IPS DF 4.7 (cell line): Measurements from ENCODE around the gene DBH.

ENCODE experiments used
- DNase-seq: peaks from one replicate; pipeline ENCODE4 v3.0.0-alpha.2; 2013; ENCODE audit warnings: low spot score; ENCODE audit errors: extremely low read depth

The DBH gene

DNA sequence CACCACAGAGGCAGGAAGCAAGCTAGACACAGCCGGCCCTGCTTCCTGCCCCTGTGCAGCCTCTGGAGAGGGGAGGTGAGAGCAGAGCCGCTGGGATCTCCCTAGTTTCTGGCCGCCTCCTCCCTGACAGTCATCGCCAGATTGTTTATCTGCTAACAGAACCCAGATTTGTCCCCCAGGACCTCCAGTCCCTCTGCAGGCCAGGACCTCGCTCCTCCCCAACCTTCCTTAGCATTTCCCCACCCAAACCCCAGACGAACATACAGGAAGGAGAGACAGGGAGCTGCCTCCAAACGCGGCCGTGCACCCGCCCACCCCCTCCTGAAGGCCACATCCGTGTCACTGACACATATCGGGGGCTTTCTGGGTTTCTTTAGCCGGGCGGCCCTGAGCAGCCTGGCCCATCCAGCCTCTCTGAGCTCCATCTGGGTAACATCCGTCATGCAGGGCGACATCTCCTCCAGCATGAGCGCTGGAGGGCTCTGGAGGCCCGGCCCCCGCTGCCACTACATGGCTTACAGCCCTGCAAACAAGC, 47.5 kb downstream of the DBH start:
- no peak for DNase-seq

GRCh38 chr9:133684121-133684935, 48.2 kb downstream of the DBH start:
- no peak for DNase-seq

- no peak for DNase-seq
Measured at GRCh38 chr9:133684936-133685361, 48.8 kb downstream of the DBH start.

- DNase-seq = no peak
Measured at GRCh38 chr9:133685653-133686609, 49.8 kb downstream of the DBH start.

DNA sequence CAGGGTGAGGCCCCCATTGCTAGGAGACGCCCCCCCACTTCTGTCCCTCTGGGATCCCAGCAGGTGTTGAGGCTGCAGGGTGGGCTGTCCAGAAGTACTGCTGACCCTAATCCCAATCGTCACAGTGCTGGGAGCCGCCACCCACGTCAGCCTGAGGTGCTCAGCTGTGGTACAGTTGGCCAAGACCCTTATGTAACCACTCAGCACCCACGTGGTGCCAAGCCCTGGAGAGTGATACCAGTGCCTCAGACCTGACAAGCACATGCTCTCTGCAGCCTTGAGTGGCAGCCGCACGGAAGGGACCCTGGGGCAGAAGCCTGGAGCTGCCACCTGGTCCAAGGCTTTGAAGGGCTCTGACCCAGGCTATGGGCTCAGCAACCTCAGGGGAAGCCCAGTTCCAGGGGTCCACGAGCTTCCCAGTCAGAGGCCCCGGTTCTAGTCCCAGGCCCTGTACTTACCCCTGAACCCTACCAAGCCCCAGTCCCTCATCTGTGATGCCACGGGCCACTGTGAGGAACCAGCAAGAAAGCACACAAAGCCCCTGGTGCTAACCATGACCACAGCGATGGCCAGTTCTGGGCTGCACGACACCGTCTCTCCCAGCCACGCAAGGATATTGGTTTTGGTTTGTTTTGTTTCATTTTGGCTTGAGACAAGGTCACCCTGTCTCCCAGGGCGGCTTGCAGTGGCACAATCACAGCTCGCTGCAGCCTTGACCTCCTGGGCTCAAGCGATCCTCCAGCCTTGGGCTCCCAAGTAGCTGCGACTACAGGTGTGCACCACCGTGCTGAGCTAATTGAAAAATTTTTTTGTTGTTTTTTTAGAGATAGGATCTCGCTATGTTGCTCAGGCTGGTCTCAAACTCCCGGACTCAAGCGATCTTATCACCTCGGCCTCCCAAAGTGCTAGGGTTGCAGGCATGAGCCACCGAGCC, 50.7 kb downstream of the DBH start:
- DNase-seq = no peak

DNA sequence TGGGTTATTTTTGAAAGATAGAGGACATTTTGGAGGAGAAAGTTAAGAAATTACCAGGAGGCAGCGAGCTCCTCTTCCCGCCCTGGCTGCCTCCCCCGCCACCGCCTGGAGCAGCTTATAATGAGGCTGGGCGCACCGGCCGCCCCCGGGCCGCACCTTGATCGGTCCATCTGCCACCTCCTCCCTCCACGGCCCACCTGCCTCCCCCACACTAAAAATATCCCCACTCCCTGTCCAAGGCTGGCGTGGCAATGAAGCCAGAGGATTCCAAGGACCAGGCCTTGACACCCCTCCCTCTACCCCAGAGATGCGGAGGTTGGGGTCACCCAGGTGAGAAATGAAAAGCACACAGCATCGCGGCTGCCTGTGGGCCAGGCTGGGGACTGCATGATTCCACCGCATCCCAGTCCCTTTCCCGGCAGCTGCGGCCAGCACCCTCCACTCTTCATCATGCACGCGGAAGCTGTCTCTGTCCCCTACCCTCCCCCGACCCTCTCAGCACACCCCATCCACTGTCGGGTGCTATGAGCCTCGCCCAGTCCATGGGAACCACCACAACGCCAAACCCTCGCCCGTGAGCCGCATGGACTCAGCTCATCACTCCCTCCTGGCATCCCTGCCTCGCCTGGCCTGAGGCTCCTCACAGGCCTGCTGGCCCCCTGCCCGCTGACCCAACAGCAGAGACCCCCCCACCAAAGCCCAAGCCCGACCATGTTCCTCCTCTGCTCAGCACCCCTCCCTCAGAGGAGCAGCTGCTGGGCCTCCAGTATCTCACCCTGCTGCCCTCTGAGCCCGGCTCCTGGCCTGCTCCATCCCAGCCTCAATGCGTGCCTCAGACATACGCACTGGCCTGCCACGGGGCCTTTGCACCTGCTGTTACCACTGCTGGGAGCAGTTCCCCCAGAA, 51.9 kb downstream of the DBH start:
- DNase-seq = no peak

DNA sequence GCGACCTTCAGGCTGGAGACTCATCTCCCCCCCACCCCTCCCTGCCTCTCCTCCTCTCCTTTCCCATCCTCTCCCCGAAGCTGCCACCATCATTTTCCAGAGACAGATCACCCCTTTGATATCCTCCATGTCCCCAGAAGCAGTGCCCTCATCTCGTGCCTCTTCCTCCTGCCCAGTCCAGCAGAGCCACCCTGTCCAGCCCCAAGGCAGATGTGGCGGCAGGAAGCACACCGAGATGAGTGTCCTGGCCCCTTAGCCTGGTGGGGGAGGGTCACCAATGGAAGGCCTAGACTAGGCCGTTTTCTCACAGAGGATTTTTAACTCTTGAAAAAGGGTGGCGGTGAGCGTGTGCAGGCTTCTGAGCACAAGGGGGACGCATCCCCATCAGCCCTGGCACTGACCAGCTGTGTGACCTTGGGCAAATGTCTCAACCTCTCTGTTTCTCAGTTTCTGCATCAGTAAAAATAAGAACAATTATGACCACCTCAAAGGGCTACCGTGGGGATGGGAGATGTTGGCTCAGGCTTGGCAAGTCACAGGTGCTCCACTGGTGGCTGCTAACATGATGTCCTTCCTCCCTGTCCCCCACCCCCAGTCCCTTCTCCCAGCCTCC, 53.1 kb downstream of the DBH start:
- no peak for DNase-seq

- DNase-seq = no peak
Measured at GRCh38 chr9:133690081-133690561, 54.0 kb downstream of the DBH start.

DNA sequence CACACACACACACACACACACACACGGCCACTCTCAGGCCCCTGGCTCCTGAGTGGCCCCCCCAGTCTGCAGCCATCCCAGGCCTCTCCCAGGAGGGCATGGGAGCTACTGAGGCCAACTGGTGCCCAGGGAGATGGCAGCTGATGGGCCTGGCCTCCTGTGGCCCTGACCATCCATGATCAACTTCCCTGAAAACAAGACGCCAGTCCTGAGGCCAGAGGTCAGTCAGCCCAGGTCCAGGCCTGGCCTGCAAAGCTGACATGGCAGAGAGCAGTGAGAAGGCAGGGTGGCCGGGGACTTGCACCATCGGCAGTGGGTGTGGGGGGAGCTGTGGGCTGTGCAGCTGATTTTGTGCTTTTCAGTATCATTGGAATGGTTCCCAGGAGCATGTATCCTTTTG, 55.0 kb downstream of the DBH start:
- DNase-seq = no peak

DNA sequence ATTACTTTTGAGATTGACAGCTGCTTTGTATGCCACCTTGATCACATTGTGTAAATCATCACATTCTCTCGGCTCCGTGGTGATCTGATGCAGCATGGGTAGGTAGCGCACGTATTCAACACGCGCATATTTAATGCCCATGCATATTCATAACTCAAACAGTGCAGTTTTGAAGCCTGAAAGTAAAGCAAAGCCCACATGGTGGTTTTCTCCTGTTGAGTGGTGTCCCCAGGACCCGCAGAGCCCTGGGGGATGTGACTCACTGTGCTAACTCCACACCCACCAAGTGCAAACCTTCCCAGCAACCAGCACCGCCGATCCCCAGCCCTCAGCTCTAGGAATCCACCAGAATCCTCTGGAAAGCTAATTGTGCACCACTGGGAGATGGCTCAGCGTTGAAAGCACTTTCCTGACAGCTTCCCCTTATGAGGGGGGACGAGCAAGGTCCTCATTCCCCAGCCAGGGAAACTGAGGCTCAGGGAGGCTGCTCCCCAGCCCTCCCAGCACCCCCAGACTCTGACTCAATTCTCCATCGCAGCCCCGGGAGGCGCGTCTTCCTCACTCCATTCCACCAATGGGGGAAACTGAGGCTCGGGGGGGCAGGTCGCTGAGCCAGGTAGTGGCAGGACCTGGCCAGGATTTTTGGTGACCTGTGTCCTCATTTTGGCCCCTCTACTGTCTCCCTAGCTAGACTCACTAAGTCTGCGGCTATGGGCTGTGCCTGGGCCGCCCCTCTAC, 55.6 kb downstream of the DBH start:
- no peak for DNase-seq

DNA sequence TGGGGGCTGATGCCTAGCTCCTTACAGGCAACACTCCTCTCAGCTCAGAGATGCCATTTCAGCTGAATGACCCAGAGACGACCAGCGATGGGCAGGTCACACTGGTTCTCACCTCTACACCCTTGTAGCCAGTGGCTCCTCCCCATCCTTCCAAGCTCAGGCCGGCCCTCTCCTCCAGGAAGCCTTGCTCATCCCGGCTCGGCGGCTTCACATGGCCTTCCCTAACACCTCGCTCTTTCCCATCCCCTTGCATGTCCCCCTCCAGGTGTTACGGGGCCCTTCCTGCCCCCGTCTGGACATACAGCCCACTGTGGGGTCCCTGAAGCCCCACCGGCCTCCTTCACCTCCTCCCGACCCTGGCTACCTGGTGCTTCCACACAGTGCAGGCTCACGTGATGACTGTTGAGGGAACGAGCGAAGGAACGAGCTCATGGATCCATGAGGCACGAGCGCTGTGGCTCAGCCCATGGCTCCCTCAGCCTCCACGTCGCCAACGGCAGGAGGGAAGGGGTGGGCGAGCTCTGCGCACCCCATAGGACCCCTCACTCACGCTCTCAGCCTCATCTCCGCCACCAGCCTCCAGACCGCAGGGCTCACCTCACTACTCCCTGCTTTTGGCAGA, 56.3 kb downstream of the DBH start:
- no peak for DNase-seq

DNA sequence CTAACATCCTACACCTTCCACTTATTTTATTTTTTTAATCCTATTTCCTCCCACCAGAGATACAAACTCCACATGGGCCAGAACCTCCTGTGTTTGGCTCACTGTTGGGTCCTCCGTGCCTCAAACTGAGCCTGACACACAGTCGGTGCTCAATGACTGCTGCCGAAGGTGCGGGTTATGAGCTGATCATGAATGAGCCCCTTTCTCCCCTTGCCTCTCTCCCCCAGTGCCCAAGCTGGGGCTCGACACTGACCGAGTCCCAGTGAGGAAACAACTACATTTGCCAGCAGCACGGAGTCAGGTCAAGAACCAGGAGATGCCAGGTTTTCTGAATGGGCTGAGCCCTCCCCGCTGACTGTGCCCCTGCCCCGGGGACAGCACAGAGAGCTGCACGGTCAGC, 57.0 kb downstream of the DBH start:
- DNase-seq = no peak

DNA sequence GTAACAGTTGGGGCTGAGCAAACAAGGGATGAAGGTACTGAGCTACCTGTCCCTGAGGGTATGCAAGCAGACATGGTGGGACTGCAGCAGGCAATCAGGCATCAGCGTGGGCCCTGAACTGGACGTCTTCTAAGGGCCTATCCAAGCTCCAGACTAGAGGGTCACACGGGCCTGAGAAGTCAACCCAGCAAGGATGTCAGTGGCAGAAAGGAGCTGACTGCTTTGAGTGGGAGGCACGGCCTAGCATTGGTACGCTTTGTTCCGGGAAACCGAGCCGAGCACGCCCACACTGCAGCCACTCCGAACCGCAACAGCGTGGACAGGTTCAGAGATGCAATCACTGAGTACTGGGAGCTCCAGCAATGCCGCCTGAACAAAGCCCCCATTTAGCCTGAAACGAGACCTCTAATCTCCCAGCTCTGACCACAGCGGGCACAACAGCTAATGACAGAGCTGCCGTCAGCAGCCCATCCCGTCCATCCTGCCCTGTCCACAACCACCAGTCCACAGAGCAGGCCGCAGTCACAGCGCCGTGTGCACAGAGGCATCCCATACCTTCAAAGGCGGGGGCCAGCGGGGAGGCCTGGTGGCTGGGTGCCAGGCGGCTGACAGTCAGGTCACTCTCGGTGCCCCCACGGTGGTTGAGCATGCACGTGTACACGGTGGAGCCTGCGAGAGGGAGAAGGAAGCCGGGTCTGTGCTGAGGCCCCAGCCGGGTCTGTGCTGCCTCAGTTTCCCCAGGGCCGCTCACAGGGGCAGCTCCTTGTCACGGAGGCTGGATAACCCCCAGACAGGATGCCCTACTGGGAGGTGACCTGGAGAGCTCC, 57.8 kb downstream of the DBH start:
- no peak for DNase-seq

GRCh38 chr9:133694686-133695085, 58.5 kb downstream of the DBH start:
- DNase-seq = no peak

DNA sequence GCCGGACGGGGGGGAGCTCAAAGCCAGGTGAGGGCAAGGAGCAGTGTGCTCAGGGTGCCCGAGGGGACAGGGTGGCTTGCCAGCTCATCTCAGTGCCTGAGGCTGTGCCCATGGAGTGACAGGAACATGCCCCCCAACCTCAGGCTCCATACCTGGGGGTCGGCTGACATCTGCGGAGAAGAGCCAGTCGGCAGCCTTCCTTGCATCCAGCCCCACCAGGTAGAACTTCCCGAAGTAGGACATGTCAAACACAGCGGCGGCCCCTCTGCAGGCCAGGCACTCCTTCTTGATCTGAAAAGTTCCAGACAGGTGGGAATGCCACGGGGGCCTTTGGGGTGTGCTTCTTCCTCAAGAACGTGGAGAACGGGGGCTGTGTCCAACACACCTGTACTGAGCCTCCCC, 59.9 kb downstream of the DBH start:
- no peak for DNase-seq

DNA sequence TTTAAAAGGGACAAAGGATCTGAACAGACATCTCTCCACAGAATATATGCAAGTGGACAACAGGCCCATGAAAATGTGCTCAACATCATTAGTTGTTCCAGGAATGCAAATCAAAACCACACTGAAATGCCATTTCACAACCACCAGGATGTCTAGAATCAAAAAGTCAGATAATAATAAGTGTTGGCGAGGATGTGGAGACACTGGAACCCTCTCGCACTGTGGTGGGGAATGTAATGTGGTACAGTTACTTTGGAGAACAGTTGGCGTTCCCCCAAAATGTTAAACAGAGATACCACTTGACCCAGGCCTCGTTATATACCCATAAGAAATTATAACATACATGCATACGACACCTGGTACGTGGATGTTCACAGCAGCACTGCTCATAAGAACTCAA, 63.4 kb downstream of the DBH start:
- no peak for DNase-seq

DNA sequence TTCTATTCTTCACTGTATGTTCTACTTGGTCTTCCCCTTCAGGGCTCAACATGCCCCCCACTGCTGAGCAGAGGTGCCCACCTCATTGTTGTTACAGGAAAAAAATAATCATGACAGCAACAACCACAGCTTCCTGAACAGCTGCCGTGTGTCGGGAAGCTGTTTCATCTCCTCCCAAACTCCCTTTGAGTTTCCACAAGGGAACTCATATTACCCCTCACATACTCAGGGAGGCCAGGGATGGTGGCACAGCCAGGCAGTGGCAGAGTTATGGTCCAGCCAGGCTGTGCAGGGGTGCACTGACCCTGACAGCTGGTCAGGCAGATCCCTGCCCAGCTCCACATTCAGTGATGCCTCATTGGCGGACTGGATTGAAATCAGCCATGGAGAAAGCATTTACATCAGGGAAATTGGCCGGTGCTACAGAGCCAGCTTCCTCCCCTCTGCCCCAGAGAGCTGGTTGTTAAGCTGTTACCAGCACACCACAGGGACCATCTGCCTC, 64.7 kb downstream of the DBH start:
- no peak for DNase-seq
